Tibial nerve (tissue), 4 donors: ENCODE data around the gene RIOX2. TPM values are rescaled to one million over a fixed set of nuclear protein-coding genes. Genes with fewer than 3 reads are reported as not detected.

Experiments used
- DNase-seq, 2 donors: peaks; one replicate each; pipeline ENCODE4 v3.0.0-alpha.2; 2019; ENCODE audit warnings: low spot score in 2 of 2
- H3K27ac ChIP-seq, 4 donors: fragments of 200-600 bp; sonication (generic) in 3 of 4; one replicate each; pipeline ENCODE4 v1.5.1; 2017 to 2019; ENCODE audit warnings: mild to moderate bottlenecking in 1 of 4
- H3K27me3 ChIP-seq, 2 donors: fragments of 200-600 bp; sonication (generic) in 1 of 2; one replicate each; pipeline versions ENCODE4 v1.5.1 to v1.6.0; 2017 to 2019
- H3K36me3 ChIP-seq, 3 donors: fragments of 200-600 bp; sonication (generic); one replicate each; pipeline ENCODE4 v1.5.1; 2018 to 2019
- H3K4me1 ChIP-seq, 4 donors: fragments of 200-600 bp; sonication (generic) in 3 of 4; one replicate each; pipeline ENCODE4 v1.5.1; 2017 to 2019
- H3K4me3 ChIP-seq, 4 donors: fragments of 200-600 bp; sonication (generic) in 3 of 4; one replicate each; pipeline ENCODE4 v1.5.1; 2017 to 2019; ENCODE audit warnings: mild to moderate bottlenecking in 1 of 4, moderate library complexity in 1 of 4
- H3K9me3 ChIP-seq, 4 donors: fragments of 200-600 bp; sonication (generic) in 3 of 4; one replicate each; pipeline ENCODE4 v1.5.1; 2017 to 2019
- EP300 ChIP-seq, 2 donors: sonication (generic); formaldehyde crosslinking; IDR thresholded peaks; one replicate each; pipeline ENCODE4 v1.6.1; 2017; ENCODE audit warnings: antibody characterized with exemption in 2 of 2, mild to moderate bottlenecking in 1 of 2
- POLR2A ChIP-seq, 2 donors: fragments of 450-650 bp; IDR thresholded peaks; one replicate each; pipeline ENCODE4 v1.6.1; 2017; ENCODE audit warnings: antibody characterized with exemption in 2 of 2, mild to moderate bottlenecking in 2 of 2, moderate library complexity in 2 of 2
- WGBS, 2 donors: methylation state at CpG; one replicate each; pipeline ENCODE4 v1.1.5; 2018; 5-methylcytosine and 5-hydroxymethylcytosine counted together
- total RNA-seq, 4 donors: library from RNA; depleted of rRNA; stranded (reverse); fragments of >200 nt; gene quantifications; one replicate each; pipeline ENCODE4 v1.1.0, GENCODE V29; 2016
- TF ChIP-seq, protein P1 (sequence below), 5 experiments: fragments of 200-600 bp in 3 of 5; fragments of 450-650 bp in 2 of 5; sonication (generic) in 3 of 5; IDR thresholded peaks; one replicate each; pipeline ENCODE4 v1.5.1; 2016 to 2019; ENCODE audit warnings: antibody characterized with exemption in 5 of 5, mild to moderate bottlenecking in 3 of 5, moderate library complexity in 2 of 5

The RIOX2 gene
- total RNA-seq, 4 donors from 2014 or later = 24.9 to 27.0 (median 26.8) TPM

DNA sequence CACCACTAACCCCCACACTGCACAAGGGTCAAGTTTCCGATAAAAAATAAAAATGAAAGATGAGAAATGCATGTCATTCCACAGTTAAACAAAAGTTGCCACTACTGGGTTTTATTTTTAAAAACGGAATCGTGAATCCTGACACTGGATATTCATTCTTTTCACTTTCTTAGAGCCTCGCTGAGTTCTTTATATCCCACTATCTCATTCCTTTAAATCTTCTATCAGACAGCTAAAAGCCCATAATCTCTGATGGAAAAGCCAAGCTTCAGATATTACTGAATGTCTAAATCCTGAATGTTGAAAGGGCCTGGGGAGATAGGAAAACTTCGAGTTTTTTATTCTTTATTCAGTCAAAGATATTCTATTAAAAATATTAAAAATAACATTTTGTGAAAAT, 11.7 kb downstream of the RIOX2 start:
- 43 to 65% methylated on average over 5 of the region's 5 CpGs for WGBS, 2 donors
- H3K9me3 ChIP-seq = no peaks in the 10 kb centered on the region
- no peaks in the 10 kb centered on the region for H3K27me3 ChIP-seq
- H3K4me1 ChIP-seq = peaks cover 0 to 29% (median 3%) of the 10 kb centered on the region in 4 donors
- no peak overlapping the region for H3K4me3 ChIP-seq
- no peak for DNase-seq
- peaks cover 0 to 39% (median 2%) of the 10 kb centered on the region in 3 donors for H3K36me3 ChIP-seq
- H3K27ac ChIP-seq = no peak overlapping the region
- TF ChIP-seq POLR2A (IDR thresholded peaks at IDR 0.05) = no peak
- TF ChIP-seq EP300 (IDR thresholded peaks at IDR 0.05) = no peak
- TF ChIP-seq, protein P1, sequence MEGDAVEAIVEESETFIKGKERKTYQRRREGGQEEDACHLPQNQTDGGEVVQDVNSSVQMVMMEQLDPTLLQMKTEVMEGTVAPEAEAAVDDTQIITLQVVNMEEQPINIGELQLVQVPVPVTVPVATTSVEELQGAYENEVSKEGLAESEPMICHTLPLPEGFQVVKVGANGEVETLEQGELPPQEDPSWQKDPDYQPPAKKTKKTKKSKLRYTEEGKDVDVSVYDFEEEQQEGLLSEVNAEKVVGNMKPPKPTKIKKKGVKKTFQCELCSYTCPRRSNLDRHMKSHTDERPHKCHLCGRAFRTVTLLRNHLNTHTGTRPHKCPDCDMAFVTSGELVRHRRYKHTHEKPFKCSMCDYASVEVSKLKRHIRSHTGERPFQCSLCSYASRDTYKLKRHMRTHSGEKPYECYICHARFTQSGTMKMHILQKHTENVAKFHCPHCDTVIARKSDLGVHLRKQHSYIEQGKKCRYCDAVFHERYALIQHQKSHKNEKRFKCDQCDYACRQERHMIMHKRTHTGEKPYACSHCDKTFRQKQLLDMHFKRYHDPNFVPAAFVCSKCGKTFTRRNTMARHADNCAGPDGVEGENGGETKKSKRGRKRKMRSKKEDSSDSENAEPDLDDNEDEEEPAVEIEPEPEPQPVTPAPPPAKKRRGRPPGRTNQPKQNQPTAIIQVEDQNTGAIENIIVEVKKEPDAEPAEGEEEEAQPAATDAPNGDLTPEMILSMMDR (IDR thresholded peaks at IDR 0.05) = no peak

- no peaks in the 10 kb centered on the region for H3K27me3 ChIP-seq
- no peak overlapping the region for H3K4me3 ChIP-seq
- no peak for DNase-seq
- 79 to 81% methylated on average over 5 of the region's 5 CpGs for WGBS, 2 donors
- TF ChIP-seq POLR2A (IDR thresholded peaks at IDR 0.05) = no peak
- TF ChIP-seq, protein P1 (IDR thresholded peaks at IDR 0.05) = no peak
- TF ChIP-seq EP300 (IDR thresholded peaks at IDR 0.05) = no peak
- peaks cover 0 to 29% (median 3%) of the 10 kb centered on the region in 4 donors for H3K4me1 ChIP-seq
- peaks cover 0 to 38% (median 2%) of the 10 kb centered on the region in 3 donors for H3K36me3 ChIP-seq
- H3K9me3 ChIP-seq = no peaks in the 10 kb centered on the region
- H3K27ac ChIP-seq = no peak overlapping the region
Measured at GRCh38 chr3:97959872-97960271, 12.4 kb downstream of the RIOX2 start.

DNA sequence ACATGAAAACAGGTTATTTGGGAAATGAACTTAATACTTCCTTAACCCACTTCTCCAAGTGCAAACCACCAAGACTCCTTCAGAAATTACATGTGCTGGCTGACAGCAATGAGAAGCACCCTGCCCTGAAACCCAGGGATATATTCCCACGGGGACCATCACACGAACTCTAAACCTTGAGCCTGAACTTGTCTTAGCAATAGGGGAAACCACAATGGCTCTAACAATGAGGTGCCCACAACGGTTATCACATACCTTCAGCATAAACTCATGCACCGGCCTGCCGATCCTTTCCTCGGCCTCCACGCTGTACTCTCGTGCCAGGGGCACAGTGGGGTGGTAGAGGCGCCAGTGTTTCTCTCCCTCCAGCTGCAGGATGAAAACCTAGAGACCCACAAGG, 13.4 kb downstream of the RIOX2 start:
- Histone ChIP-seq H3K4me1 (peaks cover 0 to 29% (median 3%) of the 10 kb centered on the region in 4 donors), H3K4me3 (no peak overlapping the region), H3K27me3 (no peaks in the 10 kb centered on the region), H3K36me3 (peaks cover 0 to 49% (median 2%) of the 10 kb centered on the region in 3 donors), H3K27ac (no peak overlapping the region), H3K9me3 (no peaks in the 10 kb centered on the region)
- 91 to 92% methylated on average over 9 of the region's 9 CpGs for WGBS, 2 donors
- no peak for DNase-seq
- TF ChIP-seq POLR2A (IDR thresholded peaks at IDR 0.05) = no peak
- no peak for TF ChIP-seq EP300 (IDR thresholded peaks at IDR 0.05)
- TF ChIP-seq, protein P1 (IDR thresholded peaks at IDR 0.05) = no peak

- H3K27ac ChIP-seq = no peak overlapping the region
- peaks cover 0 to 52% (median 2%) of the 10 kb centered on the region in 3 donors for H3K36me3 ChIP-seq
- H3K27me3 ChIP-seq = no peaks in the 10 kb centered on the region
- no peaks in the 10 kb centered on the region for H3K9me3 ChIP-seq
- TF ChIP-seq, protein P1 (IDR thresholded peaks at IDR 0.05) = no peak
- TF ChIP-seq EP300 (IDR thresholded peaks at IDR 0.05) = no peak
- no peak for TF ChIP-seq POLR2A (IDR thresholded peaks at IDR 0.05)
- peaks cover 0 to 29% (median 3%) of the 10 kb centered on the region in 4 donors for H3K4me1 ChIP-seq
- no peak for DNase-seq
- no peak overlapping the region for H3K4me3 ChIP-seq
- WGBS, 2 donors = 85 to 90% methylated on average over 2 of the region's 2 CpGs
Measured at GRCh38 chr3:97958396-97958795, 13.8 kb downstream of the RIOX2 start.

- Histone ChIP-seq H3K27me3 (no peaks in the 10 kb centered on the region), H3K4me1 (peaks cover 0 to 29% (median 3%) of the 10 kb centered on the region in 4 donors), H3K4me3 (no peak overlapping the region), H3K36me3 (peaks cover 0 to 53% (median 2%) of the 10 kb centered on the region in 3 donors), H3K9me3 (no peaks in the 10 kb centered on the region), H3K27ac (no peak overlapping the region)
- no peak for DNase-seq
- TF ChIP-seq, protein P1 (IDR thresholded peaks at IDR 0.05) = no peak
- TF ChIP-seq EP300 (IDR thresholded peaks at IDR 0.05) (no peak), POLR2A (IDR thresholded peaks at IDR 0.05) (no peak)
- WGBS, 2 donors = 86 to 87% methylated on average over 8 of the region's 8 CpGs
Measured at GRCh38 chr3:97957617-97958311, 14.5 kb downstream of the RIOX2 start.
